BLaER1 treated with 17β-estradiol and CSF1 and Interleukin-3, amounts not matched to agents 10 nM and 100 nM (cell line): ENCODE data around the gene STK24.

Experiments used
- H3K27ac ChIP-seq, 11 experiments: shearing (Covaris generic); formaldehyde crosslinking; 2 replicates each; pipeline ENCODE4 v1.8.1; 2022
- H3K27me3 ChIP-seq, 11 experiments: shearing (Covaris generic); formaldehyde crosslinking; 2 replicates each; pipeline ENCODE4 v1.8.1; 2022
- H3K36me3 ChIP-seq, 11 experiments: shearing (Covaris generic); formaldehyde crosslinking; 2 replicates each; pipeline ENCODE4 v1.8.1; 2022
- H3K4me1 ChIP-seq, 10 experiments: shearing (Covaris generic); formaldehyde crosslinking; 2 replicates each; pipeline ENCODE4 v1.8.1; 2022
- H3K4me2 ChIP-seq, 11 experiments: shearing (Covaris generic); formaldehyde crosslinking; 2 replicates each; pipeline ENCODE4 v1.8.1; 2022
- H3K4me3 ChIP-seq, 10 experiments: shearing (Covaris generic); formaldehyde crosslinking; 2 replicates each; pipeline ENCODE4 v1.8.1; 2022
- H3K9ac ChIP-seq, 11 experiments: shearing (Covaris generic); formaldehyde crosslinking; 2 replicates each; pipeline ENCODE4 v1.8.1; 2022
- H3K9me3 ChIP-seq, 11 experiments: shearing (Covaris generic); formaldehyde crosslinking; replicated peaks in 1 of 11; 2 replicates each; pipeline ENCODE4 v1.8.1; 2022
- H4K20me1 ChIP-seq, 11 experiments: shearing (Covaris generic); formaldehyde crosslinking; 2 replicates each; pipeline ENCODE4 v1.8.1; 2022
- Cebpa-rat ChIP-seq, 11 experiments: shearing (Covaris generic); IDR thresholded peaks; 2 replicates each; pipeline ENCODE4 v1.8.1; 2022

STK24 gene

GRCh38 chr13:98542568-98543377 lies 34.1 kb downstream of the STK24 start:
- Histone ChIP-seq H3K27ac (peak overlapping the region; percentile 56 to 88 (median 74); a peak in 21 of 22 replicates), H4K20me1 (peaks cover 64 to 100% (median 95%) of the 10 kb centered on the region in 11 experiments), H3K9ac (peak overlapping the region; percentile 46 to 77 (median 65); a peak in 21 of 22 replicates), H3K9me3 (no peaks in the 10 kb centered on the region), H3K4me2 (peak overlapping the region; percentile 91 to 100 (median 95)), H3K4me3 (peak overlapping the region in 9 of 10 experiments; percentile 20 to 61 (median 45); a peak in 17 of 20 replicates), H3K4me1 (peaks cover 84 to 100% (median 96%) of the 10 kb centered on the region in 10 experiments), H3K27me3 (no peaks in the 10 kb centered on the region), H3K36me3 (peaks cover 12 to 32% (median 22%) of the 10 kb centered on the region in 11 experiments; a peak in 21 of 22 replicates)
- no peak for TF ChIP-seq Cebpa-rat (IDR thresholded peaks at IDR 0.05)

- peak overlapping the region in 6 of 11 experiments; percentile 71 to 88 (median 82); a peak in 11 of 22 replicates for H3K27ac ChIP-seq
- peak overlapping the region in 4 of 10 experiments; percentile 43 to 61 (median 50); a peak in 3 of 20 replicates for H3K4me3 ChIP-seq
- H3K4me1 ChIP-seq = peaks cover 84 to 99% (median 92%) of the 10 kb centered on the region in 10 experiments
- H3K27me3 ChIP-seq = no peaks in the 10 kb centered on the region
- no peak for TF ChIP-seq Cebpa-rat (IDR thresholded peaks at IDR 0.05)
- peak overlapping the region; percentile 91 to 100 (median 95) for H3K4me2 ChIP-seq
- H4K20me1 ChIP-seq = peaks cover 75 to 100% (median 99%) of the 10 kb centered on the region in 11 experiments
- peak overlapping the region in 1 of 11 experiments; percentile 77; a peak in 3 of 22 replicates for H3K9ac ChIP-seq
- H3K9me3 ChIP-seq = no peaks in the 10 kb centered on the region
- peaks cover 21 to 34% (median 24%) of the 10 kb centered on the region in 11 experiments for H3K36me3 ChIP-seq
Measured at GRCh38 chr13:98541701-98542203, 35.2 kb downstream of the STK24 start.

- H4K20me1 ChIP-seq = peaks cover 78 to 100% (median 100%) of the 10 kb centered on the region in 11 experiments
- peak overlapping the region; percentile 59 to 100 (median 95) for H3K4me2 ChIP-seq
- H3K27me3 ChIP-seq = no peaks in the 10 kb centered on the region
- H3K9me3 ChIP-seq = no peaks in the 10 kb centered on the region
- peak overlapping the region in 2 of 11 experiments; percentile 52 to 88; a peak in 2 of 22 replicates for H3K27ac ChIP-seq
- H3K36me3 ChIP-seq = peaks cover 21 to 37% (median 28%) of the 10 kb centered on the region in 11 experiments
- H3K4me3 ChIP-seq = no peak overlapping the region
- no peak overlapping the region; a peak in 1 of 22 replicates for H3K9ac ChIP-seq
- no peak for TF ChIP-seq Cebpa-rat (IDR thresholded peaks at IDR 0.05)
- H3K4me1 ChIP-seq = peaks cover 79 to 96% (median 89%) of the 10 kb centered on the region in 10 experiments
Measured at GRCh38 chr13:98541191-98541590, 35.7 kb downstream of the STK24 start.

GRCh38 chr13:98540476-98540875 lies 36.4 kb downstream of the STK24 start:
- no peak for TF ChIP-seq Cebpa-rat (IDR thresholded peaks at IDR 0.05)
- H4K20me1 ChIP-seq = peaks cover 82 to 100% (median 100%) of the 10 kb centered on the region in 11 experiments
- no peak overlapping the region for H3K4me3 ChIP-seq
- peaks cover 24 to 44% (median 35%) of the 10 kb centered on the region in 11 experiments for H3K36me3 ChIP-seq
- H3K27ac ChIP-seq = peak overlapping the region in 5 of 11 experiments; percentile 12 to 52 (median 39); a peak in 10 of 22 replicates
- no peaks in the 10 kb centered on the region for H3K9me3 ChIP-seq
- no peaks in the 10 kb centered on the region for H3K27me3 ChIP-seq
- peak overlapping the region in 2 of 11 experiments; percentile 11; a peak in 2 of 22 replicates for H3K9ac ChIP-seq
- peak overlapping the region; percentile 59 to 100 (median 95); a peak in 21 of 22 replicates for H3K4me2 ChIP-seq
- peaks cover 71 to 89% (median 84%) of the 10 kb centered on the region in 10 experiments for H3K4me1 ChIP-seq

GRCh38 chr13:98539666-98540065 lies 37.2 kb downstream of the STK24 start:
- H3K9me3 ChIP-seq = no peaks in the 10 kb centered on the region

GRCh38 chr13:98538876-98539275 lies 38.0 kb downstream of the STK24 start:
- Histone ChIP-seq H3K4me2 (peak overlapping the region in 9 of 11 experiments; percentile 3 to 95 (median 70); a peak in 12 of 22 replicates), H3K27me3 (no peaks in the 10 kb centered on the region), H4K20me1 (peaks cover 82 to 100% (median 100%) of the 10 kb centered on the region in 11 experiments), H3K9me3 (no peaks in the 10 kb centered on the region), H3K4me1 (peaks cover 57 to 73% (median 69%) of the 10 kb centered on the region in 10 experiments), H3K27ac (peak overlapping the region in 2 of 11 experiments; percentile 8 to 21; a peak in 2 of 22 replicates), H3K4me3 (no peak overlapping the region), H3K9ac (no peak overlapping the region), H3K36me3 (peaks cover 28 to 57% (median 39%) of the 10 kb centered on the region in 11 experiments)
- no peak for TF ChIP-seq Cebpa-rat (IDR thresholded peaks at IDR 0.05)

More at GRCh38 chr13:98539666-98540065, 37.2 kb downstream of the STK24 start:
- Histone ChIP-seq H3K27me3 (no peaks in the 10 kb centered on the region), H3K4me2 (peak overlapping the region; percentile 59 to 99 (median 95)), H3K27ac (peak overlapping the region in 6 of 11 experiments; percentile 10 to 52 (median 36); a peak in 10 of 22 replicates), H3K4me1 (peaks cover 63 to 81% (median 77%) of the 10 kb centered on the region in 10 experiments), H4K20me1 (peaks cover 82 to 100% (median 100%) of the 10 kb centered on the region in 11 experiments), H3K9ac (peak overlapping the region in 4 of 11 experiments; percentile 10 to 24 (median 11); a peak in 2 of 22 replicates), H3K4me3 (no peak overlapping the region), H3K36me3 (peaks cover 25 to 50% (median 35%) of the 10 kb centered on the region in 11 experiments)
- TF ChIP-seq Cebpa-rat (IDR thresholded peaks at IDR 0.05) = no peak

- Histone ChIP-seq H3K27ac (peak overlapping the region in 2 of 11 experiments; percentile 8 to 25; a peak in 1 of 22 replicates), H3K4me1 (peaks cover 52 to 65% (median 58%) of the 10 kb centered on the region in 10 experiments), H3K9ac (no peak overlapping the region), H4K20me1 (peaks cover 86 to 100% (median 100%) of the 10 kb centered on the region in 11 experiments), H3K9me3 (no peaks in the 10 kb centered on the region), H3K4me3 (no peak overlapping the region), H3K36me3 (peaks cover 31 to 64% (median 49%) of the 10 kb centered on the region in 11 experiments), H3K27me3 (no peaks in the 10 kb centered on the region), H3K4me2 (peak overlapping the region in 6 of 11 experiments; percentile 13 to 91 (median 22); a peak in 6 of 22 replicates)
- no peak for TF ChIP-seq Cebpa-rat (IDR thresholded peaks at IDR 0.05)
Measured at GRCh38 chr13:98537740-98538139, 39.2 kb downstream of the STK24 start.

- 0 out of 22 replicates have a peak overlapping the region, but pooled peaks of 1 of the 11 experiments have one; percentile 7 for H3K9ac ChIP-seq
- no peaks in the 10 kb centered on the region for H3K9me3 ChIP-seq
- no peaks in the 10 kb centered on the region for H3K27me3 ChIP-seq
- H3K4me1 ChIP-seq = peaks cover 48 to 60% (median 54%) of the 10 kb centered on the region in 10 experiments
- no peak overlapping the region for H3K4me3 ChIP-seq
- no peak for TF ChIP-seq Cebpa-rat (IDR thresholded peaks at IDR 0.05)
- H3K4me2 ChIP-seq = peak overlapping the region in 5 of 11 experiments; percentile 13 to 91 (median 26); a peak in 5 of 22 replicates
- peak overlapping the region in 2 of 11 experiments; percentile 8 to 25; a peak in 1 of 22 replicates for H3K27ac ChIP-seq
- peaks cover 90 to 100% (median 100%) of the 10 kb centered on the region in 11 experiments for H4K20me1 ChIP-seq
- H3K36me3 ChIP-seq = peaks cover 31 to 68% (median 49%) of the 10 kb centered on the region in 11 experiments
Measured at GRCh38 chr13:98537306-98537705, 39.6 kb downstream of the STK24 start.
